Mesenchymal stem cell (in vitro differentiated cells and primary cell): ENCODE measurements around the gene DPEP2NB.
"Not testable (repeated sequence)": the region's sequence is repeated elsewhere in the genome, so short reads cannot be mapped to it uniquely, and the experiment has no call there.

Experiments
- DNase-seq: peaks from one replicate; pipeline ENCODE4 v3.0.0-alpha.2; 2013
- H2AFZ ChIP-seq: one replicate; pipeline ENCODE4 v1.6.1; 2013; ENCODE audit warnings: low read depth, mild to moderate bottlenecking, control low read depth, inconsistent platforms, low read length, moderate library complexity
- H2AK5ac ChIP-seq: 2 replicates; pipeline ENCODE4 v1.6.1; 2013; ENCODE audit warnings: low read length, moderate library complexity, mild to moderate bottlenecking, inconsistent platforms; ENCODE audit not compliant: severe bottlenecking
- H2BK120ac ChIP-seq: one replicate; pipeline ENCODE4 v1.6.1; 2013; ENCODE audit warnings: low read depth, mild to moderate bottlenecking, inconsistent platforms, low read length, moderate library complexity
- H2BK12ac ChIP-seq, 2 experiments: one replicate each; pipeline ENCODE4 v1.6.1; 2013; ENCODE audit warnings: inconsistent platforms in 2 of 2, low read length in 2 of 2, mild to moderate bottlenecking in 2 of 2, moderate library complexity in 2 of 2, control low read depth in 1 of 2
- H2BK15ac ChIP-seq: one replicate; pipeline ENCODE4 v1.6.1; 2013; ENCODE audit warnings: mild to moderate bottlenecking, low read depth, inconsistent platforms; ENCODE audit not compliant: poor library complexity, severe bottlenecking
- H2BK5ac ChIP-seq: 2 replicates; pipeline ENCODE4 v1.6.1; 2013; ENCODE audit warnings: low read depth, mild to moderate bottlenecking, low read length, control low read depth, inconsistent platforms; ENCODE audit not compliant: poor library complexity, severe bottlenecking
- H3K14ac ChIP-seq, 2 experiments: one replicate each; pipeline ENCODE4 v1.6.1; 2013; ENCODE audit warnings: inconsistent platforms in 2 of 2, low read length in 2 of 2, control low read depth in 1 of 2, mild to moderate bottlenecking in 1 of 2, moderate library complexity in 1 of 2
- H3K18ac ChIP-seq, 2 experiments: one replicate each; pipeline ENCODE4 v1.6.1; 2013; ENCODE audit warnings: inconsistent platforms in 2 of 2, low read length in 2 of 2, control low read depth in 1 of 2, low read depth in 1 of 2, mild to moderate bottlenecking in 1 of 2
- H3K23ac ChIP-seq, 2 experiments: one replicate each; pipeline ENCODE4 v1.6.1; 2013; ENCODE audit warnings: inconsistent platforms in 2 of 2, low read length in 2 of 2, mild to moderate bottlenecking in 2 of 2, moderate library complexity in 2 of 2, control low read depth in 1 of 2
- H3K27ac ChIP-seq: 2 replicates; pipeline ENCODE4 v1.5.1; 2013; ENCODE audit warnings: mild to moderate bottlenecking, moderate library complexity, low read length, control low read depth, inconsistent platforms; ENCODE audit not compliant: poor library complexity, severe bottlenecking
- H3K27me3 ChIP-seq, 2 experiments: 2 replicates each; pipeline versions ENCODE4 v1.6.1 to v1.7.0; 2013; ENCODE audit warnings: low read length in 2 of 2, mild to moderate bottlenecking in 2 of 2, moderate library complexity in 2 of 2, control low read depth in 1 of 2, inconsistent platforms in 1 of 2; ENCODE audit not compliant: control insufficient read depth in 1 of 2, insufficient read depth in 1 of 2
- H3K36me3 ChIP-seq, 2 experiments: 2 replicates each; pipeline versions ENCODE4 v1.6.1 to v1.7.0; 2013; ENCODE audit warnings: low read length in 2 of 2, control low read depth in 1 of 2, inconsistent platforms in 1 of 2, low read depth in 1 of 2, mild to moderate bottlenecking in 1 of 2; ENCODE audit not compliant: insufficient read depth in 2 of 2, control insufficient read depth in 1 of 2
- H3K4ac ChIP-seq, 2 experiments: one replicate each; pipeline ENCODE4 v1.6.1; 2013; ENCODE audit warnings: inconsistent platforms in 2 of 2, low read length in 2 of 2, mild to moderate bottlenecking in 2 of 2, moderate library complexity in 2 of 2, control low read depth in 1 of 2, low read depth in 1 of 2
- H3K4me1 ChIP-seq: 2 replicates; pipeline ENCODE4 v1.6.1; 2013; ENCODE audit warnings: low read depth, low read length, control low read depth; ENCODE audit not compliant: control insufficient read depth, insufficient read depth
- H3K4me2 ChIP-seq: 2 replicates; pipeline ENCODE4 v1.6.1; 2013; ENCODE audit warnings: low read length, mild to moderate bottlenecking, inconsistent platforms; ENCODE audit not compliant: poor library complexity, severe bottlenecking
- H3K4me3 ChIP-seq, 2 experiments: 2 replicates each; pipeline versions ENCODE4 v1.5.1 to v1.7.0; 2013; ENCODE audit warnings: low read length in 2 of 2, mild to moderate bottlenecking in 2 of 2, control low read depth in 1 of 2, low read depth in 1 of 2; ENCODE audit not compliant: insufficient read depth in 1 of 2
- H3K79me1 ChIP-seq: replicated peaks from 2 replicates; pipeline ENCODE4 v1.6.1; 2013; ENCODE audit warnings: mild to moderate bottlenecking, control low read depth, low read length, inconsistent platforms; ENCODE audit not compliant: poor library complexity, severe bottlenecking
- H3K9ac ChIP-seq: 2 replicates; pipeline ENCODE4 v1.7.0; 2013; ENCODE audit warnings: mild to moderate bottlenecking, low read length, moderate library complexity
- H3K9me3 ChIP-seq: 2 replicates; pipeline ENCODE4 v1.7.0; 2013; ENCODE audit warnings: mild to moderate bottlenecking, low read length; ENCODE audit not compliant: control insufficient read depth
- H4K8ac ChIP-seq: one replicate; pipeline ENCODE4 v1.6.1; 2013; ENCODE audit warnings: inconsistent platforms, mild to moderate bottlenecking, low read length, moderate library complexity
- H4K91ac ChIP-seq: one replicate; pipeline ENCODE4 v1.6.1; 2013; ENCODE audit warnings: mild to moderate bottlenecking, low read length, inconsistent platforms
- WGBS: methylation state at CpG from one replicate; pipeline ENCODE4 v1.1.7; 2013; ENCODE audit warnings: mixed read lengths; 5-methylcytosine and 5-hydroxymethylcytosine counted together

DPEP2NB gene

DNA sequence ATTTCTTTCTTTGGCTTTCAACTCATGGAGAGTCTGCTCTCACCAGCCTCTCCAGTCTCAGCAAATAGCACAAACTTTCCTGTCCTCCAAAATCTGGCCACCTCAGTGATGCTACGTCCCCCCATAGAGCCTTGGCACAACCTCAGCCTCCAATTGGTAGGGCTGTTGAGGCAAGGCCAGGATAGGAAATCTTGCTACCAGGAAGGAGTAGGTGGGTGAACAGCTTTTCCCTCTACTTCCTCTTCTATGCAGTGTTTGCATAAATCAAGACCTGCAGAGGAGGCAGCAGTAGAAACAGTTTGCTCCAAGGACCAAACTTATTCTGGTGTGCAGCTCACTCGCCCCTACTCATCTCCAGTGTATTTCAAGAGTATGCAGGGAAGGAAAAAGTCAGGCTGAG lies 15.7 kb downstream of the DPEP2NB start:
- no peak overlapping the region for H3K4me3 ChIP-seq
- no peak overlapping the region for H3K14ac ChIP-seq
- 83% methylated on average over 1 of the region's 2 CpGs for WGBS
- no peak overlapping the region for H2AK5ac ChIP-seq
- no peak overlapping the region for H4K91ac ChIP-seq
- peaks cover 0 to 4% of the 10 kb centered on the region in 2 experiments for H3K27me3 ChIP-seq
- H3K36me3 ChIP-seq: no peaks in the 10 kb centered on the region
- no peak overlapping the region for H3K27ac ChIP-seq
- no peak overlapping the region for H3K4ac ChIP-seq
- no peaks in the 10 kb centered on the region for H3K79me1 ChIP-seq
- no peak overlapping the region for H2BK12ac ChIP-seq
- no peak overlapping the region for H3K23ac ChIP-seq
- no peak overlapping the region for H3K9ac ChIP-seq
- no peak overlapping the region for H4K8ac ChIP-seq
- no peak for DNase-seq
- no peaks in the 10 kb centered on the region for H3K4me1 ChIP-seq
- H2BK5ac ChIP-seq: no peak overlapping the region
- H3K9me3 ChIP-seq: no peaks in the 10 kb centered on the region
- no peak overlapping the region for H3K4me2 ChIP-seq
- H2BK15ac ChIP-seq: no peak overlapping the region
- no peak overlapping the region for H2BK120ac ChIP-seq
- H2AFZ ChIP-seq: no peak overlapping the region
- H3K18ac ChIP-seq: peak overlapping the region in 1 of 2 experiments; percentile 43

DNA sequence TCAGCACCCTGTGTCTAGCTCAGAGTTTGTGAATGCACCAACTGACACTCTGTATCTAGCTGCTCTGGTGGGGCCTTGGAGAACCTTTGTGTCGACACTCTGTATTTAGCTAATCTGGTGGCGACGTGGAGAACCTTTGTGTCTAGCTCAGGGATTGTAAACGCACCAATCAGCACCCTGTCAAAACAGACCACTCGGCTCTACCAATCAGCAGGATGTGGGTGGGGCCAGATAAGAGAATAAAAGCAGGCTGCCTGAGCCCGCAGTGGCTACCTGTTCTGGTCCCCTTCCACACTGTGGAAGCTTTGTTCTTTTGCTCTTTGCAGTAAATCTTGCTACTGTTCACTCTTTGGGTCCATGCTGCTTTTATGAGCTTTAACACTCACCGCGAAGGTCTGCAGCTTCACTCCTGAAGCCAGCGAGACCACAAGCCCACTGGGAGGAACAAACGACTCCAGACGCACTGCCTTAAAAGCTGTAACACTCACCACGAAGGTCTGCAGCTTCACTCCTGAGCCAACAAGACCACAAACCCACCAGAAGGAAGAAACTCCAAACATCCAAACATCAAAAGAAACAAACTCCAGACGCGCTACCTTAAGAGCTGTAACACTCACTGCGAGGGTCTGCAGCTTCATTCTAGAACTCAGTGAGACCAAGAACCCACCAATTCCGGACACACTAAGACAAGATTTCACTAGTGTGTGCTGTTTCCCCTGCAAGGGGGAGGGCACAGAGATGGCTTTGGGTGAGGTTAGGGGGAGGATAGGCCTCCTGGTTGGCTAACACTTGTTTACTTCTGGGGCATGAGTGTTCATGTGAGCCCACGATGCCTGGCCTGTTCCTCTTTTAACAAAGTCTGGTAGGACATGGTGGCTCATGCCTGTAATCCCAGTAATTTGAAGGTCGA lies 16.7 kb downstream of the DPEP2NB start, which contains the start of gene DPEP2:
Gene DPEP2, minus strand, starts transcription at position 706 of the 910 bp plus-strand sequence. CDS start 6,272 bp downstream, outside the sequence.
- not testable (repeated sequence) for H3K4me3 ChIP-seq, H2BK15ac ChIP-seq, H3K9ac ChIP-seq, H2BK12ac ChIP-seq, H3K4ac ChIP-seq, H2BK5ac ChIP-seq, H3K23ac ChIP-seq, H3K4me2 ChIP-seq, H2AK5ac ChIP-seq, H3K79me1 ChIP-seq, H3K14ac ChIP-seq, H3K9me3 ChIP-seq, H3K27ac ChIP-seq, H3K36me3 ChIP-seq, H2BK120ac ChIP-seq, H3K27me3 ChIP-seq, H2AFZ ChIP-seq, H3K4me1 ChIP-seq
- peak within 1 kb of the TSS; percentile 72 for H4K8ac ChIP-seq
- peak within 1 kb of the TSS; percentile 27 for H4K91ac ChIP-seq
- H3K18ac ChIP-seq: peak within 1 kb of the TSS in 1 of 2 experiments; percentile 43
- WGBS: 86% methylated on average over 17 of the region's 18 CpGs
- peak; percentile 18 for DNase-seq

DNA sequence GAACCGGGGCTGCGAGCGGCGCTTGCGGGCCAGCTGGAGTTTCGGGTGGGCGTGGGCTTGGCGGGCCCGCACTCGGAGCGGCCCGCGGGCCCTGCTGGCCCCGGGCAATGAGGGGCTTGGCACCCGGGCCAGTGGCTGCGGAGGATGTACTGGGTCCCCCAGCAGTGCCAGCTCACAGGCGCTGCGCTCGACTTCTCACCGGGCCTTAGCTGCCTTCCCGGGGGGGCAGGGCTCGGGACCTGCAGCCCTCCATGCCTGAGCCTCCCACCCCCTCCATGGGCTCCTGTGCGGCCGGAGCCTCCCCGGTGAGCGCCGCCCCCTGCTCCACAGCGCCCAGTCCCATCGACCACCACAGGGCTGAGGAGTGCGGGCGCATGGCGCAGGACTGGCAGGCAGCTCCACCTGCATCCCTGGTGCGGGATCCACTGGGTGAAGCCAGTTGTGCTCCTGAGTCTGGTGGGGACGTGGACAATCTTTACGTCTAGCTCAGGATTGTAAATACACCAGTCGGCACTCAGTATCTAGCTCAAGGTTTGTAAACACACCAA lies 17.4 kb downstream of the DPEP2NB start:
- H3K9me3 ChIP-seq, H3K4me2 ChIP-seq, H3K27me3 ChIP-seq, H3K18ac ChIP-seq, H3K79me1 ChIP-seq, H2BK5ac ChIP-seq, H3K23ac ChIP-seq, H3K14ac ChIP-seq, H2AFZ ChIP-seq, H3K4ac ChIP-seq, H3K9ac ChIP-seq, H4K8ac ChIP-seq, H2BK15ac ChIP-seq, H2AK5ac ChIP-seq, H3K4me1 ChIP-seq, H3K36me3 ChIP-seq, H2BK12ac ChIP-seq, H3K27ac ChIP-seq, DNase-seq, H3K4me3 ChIP-seq, H2BK120ac ChIP-seq: not testable (repeated sequence)
- peak overlapping the region; percentile 27 for H4K91ac ChIP-seq
- 96% methylated on average over 28 of the region's 36 CpGs for WGBS

DNA sequence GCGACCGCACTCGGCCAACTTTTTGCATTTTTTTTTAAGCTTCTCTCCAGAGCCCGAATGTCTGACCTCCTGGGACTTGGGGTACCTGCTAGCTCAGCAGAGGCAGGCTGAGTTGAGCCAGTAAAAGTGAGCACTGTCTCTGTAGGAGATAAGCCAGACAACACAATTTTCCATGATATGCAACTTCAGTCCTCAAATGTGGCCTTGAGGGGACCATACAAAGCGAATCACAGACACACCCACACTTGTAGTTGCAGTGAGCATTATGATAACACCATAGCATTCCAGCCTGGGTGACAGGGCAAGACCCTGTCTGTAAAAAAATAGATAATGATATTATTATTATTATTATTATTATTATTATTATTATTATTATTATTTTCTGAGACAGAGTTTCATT lies 19.0 kb downstream of the DPEP2NB start:
- no peaks in the 10 kb centered on the region for H3K79me1 ChIP-seq
- no peak overlapping the region for H2BK5ac ChIP-seq
- WGBS: 96% methylated on average over 5 of the region's 5 CpGs
- no peak overlapping the region for H3K4me2 ChIP-seq
- H2BK120ac ChIP-seq: no peak overlapping the region
- no peaks in the 10 kb centered on the region for H3K9me3 ChIP-seq
- no peak overlapping the region for H3K27ac ChIP-seq
- no peak overlapping the region for H2AFZ ChIP-seq
- no peak overlapping the region for H2BK12ac ChIP-seq
- DNase-seq: no peak
- no peak overlapping the region for H2AK5ac ChIP-seq
- no peak overlapping the region for H4K8ac ChIP-seq
- H3K36me3 ChIP-seq: no peaks in the 10 kb centered on the region
- H3K4me3 ChIP-seq: no peak overlapping the region
- H3K23ac ChIP-seq: no peak overlapping the region
- no peak overlapping the region for H3K4ac ChIP-seq
- H3K14ac ChIP-seq: no peak overlapping the region
- peaks cover 7% of the 10 kb centered on the region for H3K4me1 ChIP-seq
- H4K91ac ChIP-seq: no peak overlapping the region
- H3K18ac ChIP-seq: no peak overlapping the region
- peaks cover 4 to 9% of the 10 kb centered on the region in 2 experiments for H3K27me3 ChIP-seq
- no peak overlapping the region for H3K9ac ChIP-seq
- H2BK15ac ChIP-seq: no peak overlapping the region
